H9 (cell line): ENCODE results near the gene SPX. TPM values are rescaled to one million over a fixed set of nuclear protein-coding genes. Genes with fewer than 3 reads are reported as not detected.

ENCODE experiments used
- DNase-seq: peaks from one replicate; pipeline ENCODE4 v3.0.0-alpha.2; 2017
- H2AFZ ChIP-seq: one replicate; pipeline ENCODE4 v1.6.1; 2013; ENCODE audit warnings: mild to moderate bottlenecking, low read length, control low read depth, moderate library complexity
- H2AK5ac ChIP-seq: 2 replicates; pipeline ENCODE4 v1.6.1; 2013; ENCODE audit warnings: low read length, control low read depth, mixed read lengths; ENCODE audit not compliant: insufficient read length
- H2BK120ac ChIP-seq: one replicate; pipeline ENCODE4 v1.6.1; 2013; ENCODE audit warnings: low read depth, mild to moderate bottlenecking, low read length, control low read depth, inconsistent platforms; ENCODE audit not compliant: poor library complexity, severe bottlenecking
- H2BK12ac ChIP-seq: 2 replicates; pipeline ENCODE4 v1.6.1; 2013; ENCODE audit warnings: low read length, control low read depth, mixed read lengths, low read depth; ENCODE audit not compliant: insufficient read length
- H2BK15ac ChIP-seq: 2 replicates; pipeline ENCODE4 v1.6.1; 2013; ENCODE audit warnings: low read depth, low read length, control low read depth
- H2BK20ac ChIP-seq: one replicate; pipeline ENCODE4 v1.6.1; 2013; ENCODE audit warnings: low read depth, mild to moderate bottlenecking, low read length, control low read depth, inconsistent platforms; ENCODE audit not compliant: poor library complexity, severe bottlenecking
- H2BK5ac ChIP-seq: 2 replicates; pipeline ENCODE4 v1.6.1; 2013; ENCODE audit warnings: low read length, control low read depth, mixed read lengths; ENCODE audit not compliant: insufficient read length
- H3K14ac ChIP-seq: 2 replicates; pipeline ENCODE4 v1.6.1; 2013; ENCODE audit warnings: low read length, control low read depth; ENCODE audit not compliant: insufficient read depth
- H3K18ac ChIP-seq: 2 replicates; pipeline ENCODE4 v1.6.1; 2013; ENCODE audit warnings: low read depth, mild to moderate bottlenecking, mixed read lengths, low read length, control low read depth; ENCODE audit not compliant: insufficient read length
- H3K23ac ChIP-seq: 2 replicates; pipeline ENCODE4 v1.6.1; 2013; ENCODE audit warnings: low read length, control low read depth, mixed read lengths, low read depth; ENCODE audit not compliant: insufficient read length
- H3K23me2 ChIP-seq: 2 replicates; pipeline ENCODE4 v1.6.1; 2013; ENCODE audit warnings: low read depth, mild to moderate bottlenecking, mixed read lengths, low read length, control low read depth; ENCODE audit not compliant: insufficient read length, poor library complexity, severe bottlenecking
- H3K27ac ChIP-seq: 2 replicates; pipeline ENCODE4 v1.5.1; 2013; ENCODE audit warnings: low read length, control low read depth, mixed read lengths, low read depth; ENCODE audit not compliant: insufficient read length
- H3K27me3 ChIP-seq: 2 replicates; pipeline ENCODE4 v1.6.1; 2013; ENCODE audit warnings: low read length, control low read depth, inconsistent platforms; ENCODE audit not compliant: insufficient read depth
- H3K4ac ChIP-seq: 2 replicates; pipeline ENCODE4 v1.6.1; 2013; ENCODE audit warnings: low read depth, mild to moderate bottlenecking, control low read depth, inconsistent platforms, low read length, moderate library complexity
- H3K4me1 ChIP-seq: 2 replicates; pipeline ENCODE4 v1.6.1; 2013; ENCODE audit warnings: low read length, control low read depth, inconsistent platforms; ENCODE audit not compliant: insufficient read depth
- H3K4me2 ChIP-seq: 2 replicates; pipeline ENCODE4 v1.6.1; 2013; ENCODE audit warnings: low read length, control low read depth, mixed read lengths; ENCODE audit not compliant: insufficient read length, insufficient read depth
- H3K56ac ChIP-seq: 2 replicates; pipeline ENCODE4 v1.6.1; 2013; ENCODE audit warnings: low read depth, mild to moderate bottlenecking, mixed read lengths, low read length, control low read depth; ENCODE audit not compliant: insufficient read length
- H3K79me1 ChIP-seq: 2 replicates; pipeline ENCODE4 v1.6.1; 2013; ENCODE audit warnings: low read depth, mild to moderate bottlenecking, moderate library complexity, low read length, control low read depth, inconsistent platforms; ENCODE audit not compliant: insufficient read depth, poor library complexity, severe bottlenecking
- H3K79me2 ChIP-seq: 2 replicates; pipeline ENCODE4 v1.6.1; 2013; ENCODE audit warnings: low read length, control low read depth, inconsistent platforms; ENCODE audit not compliant: insufficient read depth
- H3K9ac ChIP-seq: 2 replicates; pipeline ENCODE4 v1.6.1; 2013; ENCODE audit warnings: low read length, control low read depth, mixed read lengths; ENCODE audit not compliant: insufficient read length; ENCODE audit errors: extremely low read depth
- H3K9me3 ChIP-seq: one replicate; pipeline ENCODE4 v1.6.1; 2013; ENCODE audit warnings: low read depth, low read length, inconsistent platforms; ENCODE audit not compliant: control insufficient read depth
- H3T11ph ChIP-seq: one replicate; pipeline ENCODE4 v1.6.1; 2013; ENCODE audit warnings: mild to moderate bottlenecking, low read length, control low read depth, inconsistent platforms
- H4K20me1 ChIP-seq: one replicate; pipeline ENCODE4 v1.6.1; 2013; ENCODE audit not compliant: control insufficient read depth, insufficient read length, insufficient read depth
- H4K5ac ChIP-seq: 2 replicates; pipeline ENCODE4 v1.6.1; 2013; ENCODE audit warnings: low read depth, mild to moderate bottlenecking, mixed read lengths, low read length, control low read depth; ENCODE audit not compliant: insufficient read length
- H4K8ac ChIP-seq: replicated peaks from 2 replicates; pipeline ENCODE4 v1.6.1; 2013; ENCODE audit warnings: low read length, control low read depth, mixed read lengths, low read depth; ENCODE audit not compliant: insufficient read length
- H4K91ac ChIP-seq: 2 replicates; pipeline ENCODE4 v1.6.1; 2013; ENCODE audit warnings: low read depth, mild to moderate bottlenecking, moderate library complexity, mixed read lengths, low read length, control low read depth; ENCODE audit not compliant: insufficient read length
- H3K27ac Mint-ChIP-seq, 3 experiments: 2 replicates in 2 of 3; 3 replicates in 1 of 3; pipeline ENCODE4 v1.8.0; 2020 to 2021; ENCODE audit warnings: mixed read lengths in 3 of 3, mild to moderate bottlenecking in 1 of 3, moderate library complexity in 1 of 3
- H3K27me3 Mint-ChIP-seq: 2 replicates; pipeline ENCODE4 v1.8.0; 2021; ENCODE audit warnings: low read depth, mild to moderate bottlenecking, moderate library complexity, mixed read lengths
- H3K36me3 Mint-ChIP-seq, 3 experiments: 2 replicates in 2 of 3; 3 replicates in 1 of 3; pipeline ENCODE4 v1.8.0; 2020 to 2021; ENCODE audit warnings: low read depth in 3 of 3, mixed read lengths in 3 of 3; ENCODE audit not compliant: insufficient read depth in 1 of 3
- H3K4me1 Mint-ChIP-seq, 2 experiments: 2 replicates each; pipeline ENCODE4 v1.8.0; 2020; ENCODE audit warnings: mixed read lengths in 2 of 2
- H3K4me3 Mint-ChIP-seq, 2 experiments: 2 replicates in 1 of 2; 3 replicates in 1 of 2; pipeline ENCODE4 v1.8.0; 2020 to 2021; ENCODE audit warnings: mild to moderate bottlenecking in 2 of 2, mixed read lengths in 2 of 2, moderate library complexity in 1 of 2
- H3K9me3 Mint-ChIP-seq, 2 experiments: 2 replicates in 1 of 2; 3 replicates in 1 of 2; pipeline ENCODE4 v1.8.0; 2020; ENCODE audit warnings: mild to moderate bottlenecking in 2 of 2, mixed read lengths in 2 of 2, moderate library complexity in 1 of 2
- WGBS: extraction: QIAGEN DNeasy Blood & Tissue Kit; methylation state at CpG from one replicate; pipeline ENCODE4 v1.1.7; 2013; ENCODE audit warnings: missing lambda C conversion rate, low lambda C conversion rate, mixed read lengths; ENCODE audit not compliant: insufficient read length; ENCODE audit errors: extremely low coverage; 5-methylcytosine and 5-hydroxymethylcytosine counted together
- total RNA-seq: library from RNA; stranded (reverse); gene quantifications from 2 replicates; pipeline ENCODE4 v1.2.1, GENCODE V29; 2021
- TF ChIP-seq, protein P1 (sequence below): fragments of 200-600 bp; sonication (generic); conservative IDR thresholded peaks from 3 replicates; pipeline ENCODE4 v1.8.0; 2021; ENCODE audit warnings: antibody characterized with exemption, mild to moderate bottlenecking

Gene SPX
- total RNA-seq, 1 experiment from 2014 or later: 0.35 TPM

- peaks cover 10% of the 10 kb centered on the region for H3K23me2 ChIP-seq
- H3K4me1 ChIP-seq: no peaks in the 10 kb centered on the region
- DNase-seq: no peak
- peaks cover 13% of the 10 kb centered on the region; the same call in 1 of the 2 replicates for H3K79me2 ChIP-seq
- no peak overlapping the region for H3T11ph ChIP-seq
- no peak overlapping the region for H3K18ac ChIP-seq
- no peak overlapping the region for H3K9ac ChIP-seq
- Mint-ChIP-seq H3K27ac (no peak overlapping the region), H3K4me1 (peaks cover 10 to 12% of the 10 kb centered on the region in 2 experiments), H3K36me3 (peaks cover 2 to 34% (median 30%) of the 10 kb centered on the region in 3 experiments; a peak in 6 of 7 replicates), H3K9me3 (no peaks in the 10 kb centered on the region), H3K27me3 (no peaks in the 10 kb centered on the region), H3K4me3 (no peak overlapping the region)
- WGBS: no CpG with 5 or more reads among the region's 2 CpGs
- H2BK5ac ChIP-seq: no peak overlapping the region
- H3K9me3 ChIP-seq: no peaks in the 10 kb centered on the region
- no peak overlapping the region for H3K4me2 ChIP-seq
- H2BK15ac ChIP-seq: no peak overlapping the region
- no peak overlapping the region for H2AFZ ChIP-seq
- peaks cover 3% of the 10 kb centered on the region for H3K79me1 ChIP-seq
- H2AK5ac ChIP-seq: no peak overlapping the region
- H4K8ac ChIP-seq: no peak overlapping the region
- H3K4ac ChIP-seq: no peak overlapping the region
- no peak overlapping the region for H3K23ac ChIP-seq
- H2BK120ac ChIP-seq: no peak overlapping the region
- H3K56ac ChIP-seq: no peak overlapping the region
- no peak overlapping the region for H2BK12ac ChIP-seq
- no peak overlapping the region for H4K91ac ChIP-seq
- no peaks in the 10 kb centered on the region for H3K27me3 ChIP-seq
- H3K14ac ChIP-seq: no peak overlapping the region
- H2BK20ac ChIP-seq: no peak overlapping the region
- TF ChIP-seq, protein P1, sequence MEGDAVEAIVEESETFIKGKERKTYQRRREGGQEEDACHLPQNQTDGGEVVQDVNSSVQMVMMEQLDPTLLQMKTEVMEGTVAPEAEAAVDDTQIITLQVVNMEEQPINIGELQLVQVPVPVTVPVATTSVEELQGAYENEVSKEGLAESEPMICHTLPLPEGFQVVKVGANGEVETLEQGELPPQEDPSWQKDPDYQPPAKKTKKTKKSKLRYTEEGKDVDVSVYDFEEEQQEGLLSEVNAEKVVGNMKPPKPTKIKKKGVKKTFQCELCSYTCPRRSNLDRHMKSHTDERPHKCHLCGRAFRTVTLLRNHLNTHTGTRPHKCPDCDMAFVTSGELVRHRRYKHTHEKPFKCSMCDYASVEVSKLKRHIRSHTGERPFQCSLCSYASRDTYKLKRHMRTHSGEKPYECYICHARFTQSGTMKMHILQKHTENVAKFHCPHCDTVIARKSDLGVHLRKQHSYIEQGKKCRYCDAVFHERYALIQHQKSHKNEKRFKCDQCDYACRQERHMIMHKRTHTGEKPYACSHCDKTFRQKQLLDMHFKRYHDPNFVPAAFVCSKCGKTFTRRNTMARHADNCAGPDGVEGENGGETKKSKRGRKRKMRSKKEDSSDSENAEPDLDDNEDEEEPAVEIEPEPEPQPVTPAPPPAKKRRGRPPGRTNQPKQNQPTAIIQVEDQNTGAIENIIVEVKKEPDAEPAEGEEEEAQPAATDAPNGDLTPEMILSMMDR: no peak
- H4K20me1 ChIP-seq: peaks cover 2% of the 10 kb centered on the region
- no peak overlapping the region for H3K27ac ChIP-seq
- H4K5ac ChIP-seq: no peak overlapping the region
Observed at GRCh38 chr12:21499765-21500164, 26.3 kb upstream of the SPX start.
